ENCODE measurements around the gene LRP1B.

The LRP1B gene

DNA sequence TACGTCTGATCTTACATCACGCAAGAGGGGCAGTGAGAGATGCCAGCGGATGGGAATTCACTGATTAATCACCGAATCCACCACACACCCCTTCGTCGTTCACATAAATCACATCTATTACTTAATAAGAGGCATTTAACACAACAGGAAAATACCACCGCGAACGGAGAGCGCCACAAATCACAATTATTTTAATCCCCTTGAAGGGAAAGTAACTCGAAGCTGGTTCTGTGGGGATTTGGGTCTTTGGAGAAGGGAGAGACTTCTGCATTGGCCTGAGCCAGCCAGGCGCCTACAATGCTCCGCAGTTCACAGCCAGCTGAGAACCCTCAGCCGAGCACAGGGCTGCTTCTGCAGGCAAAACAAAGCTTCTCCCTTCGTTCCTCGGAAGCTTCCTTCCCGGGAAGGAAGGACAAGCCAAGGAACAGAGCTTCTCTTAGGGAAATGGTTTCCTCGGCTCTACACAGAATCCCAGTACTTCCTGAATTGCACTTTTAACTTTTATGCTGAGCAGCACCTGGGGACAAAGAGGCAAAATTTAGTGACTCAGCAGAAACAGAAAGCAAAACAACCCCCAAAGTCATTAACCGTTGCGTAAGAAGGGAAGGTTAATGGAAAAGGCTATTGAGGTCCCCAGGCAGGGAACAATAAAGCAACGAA lies at the start of gene LRP1B:
TSS of gene LRP1B (minus strand) at position 7 of the 660 bp plus-strand sequence. CDS start 287 bp downstream, outside the sequence.
- DNase-seq, result no peak

- DNase-seq, result no peak
Measured at GRCh38 chr2:142179686-142180085, 48.9 kb upstream of the LRP1B start.

DNA sequence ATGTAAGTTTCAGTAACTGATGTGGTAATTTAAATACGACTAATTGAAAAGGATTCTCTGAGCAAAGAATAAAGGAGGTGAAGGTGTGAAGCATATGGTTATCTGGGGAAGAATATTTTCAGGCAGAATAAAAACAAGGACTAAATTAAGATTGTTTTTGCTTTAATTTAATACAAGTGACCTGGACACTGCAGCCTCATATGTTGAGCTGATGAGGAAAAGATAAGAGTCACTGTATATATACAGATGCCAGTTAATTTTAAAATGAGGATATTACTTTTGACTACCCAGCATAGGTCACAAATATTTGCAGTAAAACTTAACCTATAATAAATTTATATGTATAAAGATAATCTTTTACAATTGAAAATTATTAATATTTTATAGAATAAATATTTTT lies 47.8 kb upstream of the LRP1B start:
- no peak for DNase-seq

GRCh38 chr2:142176941-142177340 lies 46.1 kb upstream of the LRP1B start:
- no peak for DNase-seq

- no peak for DNase-seq
Measured at GRCh38 chr2:142175813-142176338, 45.1 kb upstream of the LRP1B start.

- no peak for DNase-seq
Measured at GRCh38 chr2:142174176-142174575, 43.4 kb upstream of the LRP1B start.

DNA sequence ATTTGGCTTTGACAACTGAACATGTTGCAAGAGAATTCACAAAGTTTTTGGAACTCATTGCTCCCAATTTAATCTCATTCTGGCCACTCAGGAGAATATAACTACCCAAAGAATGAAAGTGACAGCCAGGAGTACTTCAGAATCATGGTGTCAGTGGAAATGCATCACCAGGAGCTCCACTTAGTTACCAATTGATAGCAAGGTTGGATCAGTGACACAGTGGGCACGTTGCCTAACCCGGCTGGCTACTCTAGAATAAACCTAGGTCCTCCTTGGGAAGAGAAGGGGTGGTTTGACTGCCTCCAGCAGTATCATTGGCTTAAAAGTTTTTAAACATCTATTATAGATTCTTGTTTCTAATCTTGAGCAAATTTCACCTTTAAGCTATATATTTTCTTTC lies 40.0 kb upstream of the LRP1B start:
- DNase-seq, result no peak

DNA sequence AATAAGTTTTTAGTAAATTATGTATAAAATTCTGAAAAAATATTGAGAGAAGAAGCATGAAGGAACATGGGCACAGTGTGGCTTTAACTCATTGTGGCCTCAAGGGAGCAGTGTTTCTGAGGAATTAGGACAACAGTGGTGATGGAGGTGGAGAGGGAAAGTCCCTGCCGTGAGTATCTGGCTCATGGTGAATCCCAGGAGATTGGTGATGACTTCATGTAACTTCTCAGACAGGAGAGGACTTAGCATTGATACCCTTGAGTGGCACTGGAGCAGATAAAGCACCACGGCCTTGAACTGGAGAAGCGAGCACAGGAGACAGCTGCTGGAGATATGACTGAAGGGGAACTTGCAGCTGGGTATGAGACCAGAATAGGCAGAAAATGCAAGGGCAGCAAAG lies 35.0 kb upstream of the LRP1B start:
- no peak for DNase-seq

DNA sequence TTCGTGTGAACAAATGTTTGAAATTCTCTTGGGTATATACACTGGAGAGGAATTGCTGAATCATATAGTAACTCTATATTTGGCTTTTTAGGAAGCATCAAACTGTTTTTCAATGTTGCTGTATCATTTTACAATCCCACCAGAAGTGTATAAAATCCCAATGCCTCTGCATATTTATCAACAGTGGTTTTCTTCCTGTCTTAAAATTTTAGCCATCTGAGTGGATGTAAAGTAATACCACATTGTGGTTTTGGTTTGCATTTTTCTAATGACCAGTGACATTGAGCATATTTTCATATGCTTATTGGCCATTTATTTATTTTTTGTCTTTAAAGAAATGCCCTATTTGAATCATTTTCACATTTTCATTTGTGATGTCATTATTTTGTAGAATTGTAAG lies 22.8 kb upstream of the LRP1B start:
- DNase-seq, result no peak

- DNase-seq, result no peak
Measured at GRCh38 chr2:142150453-142150852, 19.6 kb upstream of the LRP1B start.

DNA sequence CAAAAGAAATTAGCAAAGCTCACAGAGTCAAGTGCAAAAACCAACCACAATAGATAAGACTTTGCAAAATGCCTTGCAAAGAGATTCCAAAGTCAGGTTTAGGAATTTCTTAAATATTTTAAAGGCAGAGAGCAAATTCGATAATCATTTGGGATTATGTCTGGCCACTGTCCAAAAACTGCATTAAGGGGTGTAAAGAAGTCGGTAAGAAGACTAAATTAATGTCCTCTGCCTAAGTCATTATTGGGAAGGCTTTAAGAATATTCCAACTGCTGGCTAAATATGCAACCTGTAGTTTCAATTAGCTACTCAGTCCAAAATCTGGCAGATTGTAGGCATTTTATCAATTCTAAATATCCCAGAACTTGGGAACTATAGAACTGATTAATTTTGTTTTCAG lies 13.7 kb upstream of the LRP1B start:
- DNase-seq, result no peak

DNA sequence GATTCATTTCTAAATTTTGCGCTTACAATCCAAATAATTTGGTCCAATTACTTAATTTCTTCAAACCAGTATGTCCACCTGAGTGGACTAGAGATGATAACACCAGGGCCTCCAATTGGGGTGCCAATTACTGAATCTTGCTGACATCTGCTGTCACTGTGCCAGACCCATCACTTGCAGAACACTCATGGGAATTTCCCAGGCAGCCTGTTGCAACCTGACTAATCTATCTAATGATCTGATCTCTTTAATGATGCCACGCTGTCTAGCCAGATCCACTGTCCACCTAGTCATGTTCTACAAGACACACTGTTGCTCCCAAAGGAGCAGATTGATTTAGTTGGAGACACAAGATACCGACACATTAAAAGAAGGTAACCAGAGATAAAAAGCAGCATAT lies 11.8 kb upstream of the LRP1B start:
- no peak for DNase-seq

GRCh38 chr2:142140434-142140845 lies 9.6 kb upstream of the LRP1B start:
- DNase-seq, result no peak

- no peak for DNase-seq
Measured at GRCh38 chr2:142139384-142139783, 8.6 kb upstream of the LRP1B start.

DNA sequence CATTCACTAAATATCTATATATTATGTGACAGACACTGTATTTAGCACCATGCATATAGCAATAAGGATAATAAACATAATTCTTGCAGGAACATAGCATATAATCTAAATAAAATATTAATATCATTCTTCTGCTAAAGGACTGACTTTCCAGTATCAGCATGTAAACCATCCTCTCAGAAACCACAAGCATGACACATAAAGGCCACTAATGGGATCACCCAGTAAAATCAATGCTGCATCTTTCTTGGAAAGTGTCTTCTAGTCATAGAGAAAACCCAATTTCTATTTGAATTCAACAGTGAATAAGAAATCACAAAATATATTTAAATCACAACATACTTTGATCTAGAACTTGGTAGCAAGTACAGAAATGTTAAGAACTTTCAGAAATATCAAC lies 5.8 kb upstream of the LRP1B start:
- DNase-seq, result no peak

- DNase-seq, result no peak
Measured at GRCh38 chr2:142134911-142135310, 4.1 kb upstream of the LRP1B start.

DNA sequence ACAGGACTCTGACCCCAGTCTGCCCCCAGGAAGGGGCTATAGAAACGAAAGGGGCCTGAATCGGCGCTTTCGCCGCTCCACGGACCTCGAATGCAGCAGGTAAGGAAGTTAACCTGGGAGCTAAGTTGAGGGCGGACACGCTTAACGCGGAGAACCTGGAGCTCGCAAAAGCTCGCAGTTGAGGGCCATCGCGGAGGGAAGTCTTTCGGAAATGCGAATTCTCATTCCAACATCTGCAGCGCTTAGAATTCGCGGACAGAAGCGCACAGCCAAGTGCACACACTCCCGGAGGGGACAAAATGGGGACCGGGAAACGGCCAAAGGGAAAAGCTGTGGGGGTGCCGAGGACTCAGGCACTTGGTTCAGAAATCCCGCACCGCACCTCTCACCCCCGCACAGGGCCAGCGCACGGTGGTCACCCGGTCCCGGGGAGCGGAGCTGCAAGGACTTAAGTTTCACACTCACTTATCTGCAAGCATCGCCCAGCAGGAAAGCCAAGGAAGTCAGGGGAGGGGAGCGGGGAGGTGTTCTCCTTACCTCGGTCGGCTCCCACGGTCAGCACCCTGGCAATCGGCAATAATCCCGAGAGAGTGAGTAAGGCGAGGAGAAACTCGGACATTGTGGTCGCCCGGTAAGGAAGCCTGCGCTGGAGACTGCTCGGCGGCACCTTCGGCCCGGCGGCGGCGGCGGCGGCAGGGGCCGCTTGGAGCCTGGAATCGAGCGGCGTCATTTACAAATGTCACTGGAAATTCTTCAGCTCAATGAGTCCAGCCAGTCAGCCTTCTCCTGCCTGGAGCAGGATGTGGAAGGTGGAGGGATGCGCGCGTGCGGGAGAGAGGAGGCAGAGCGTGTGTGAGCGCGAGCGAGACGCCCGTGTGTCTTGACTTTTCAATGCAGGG lies 456 bp downstream of the LRP1B start:
- no peak for DNase-seq

DNA sequence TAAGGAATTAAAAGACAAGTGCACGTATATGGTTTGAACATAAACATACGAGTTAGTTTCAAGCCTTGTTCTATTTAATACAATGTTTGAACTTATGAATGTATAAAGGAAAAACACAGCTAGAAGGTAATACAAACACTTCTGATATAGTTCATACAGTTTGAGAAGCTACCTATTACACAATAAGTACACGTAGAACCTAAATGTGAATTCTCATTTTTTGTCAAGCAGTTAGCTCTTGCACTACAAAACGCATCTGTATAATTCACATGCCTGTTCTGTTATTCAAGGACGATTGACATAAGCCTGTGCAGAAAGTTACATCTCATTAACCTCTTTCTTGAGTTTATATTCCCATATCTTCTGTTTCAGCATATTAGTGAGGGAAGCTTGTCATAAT lies 2.7 kb downstream of the LRP1B start:
- DNase-seq, result no peak

DNA sequence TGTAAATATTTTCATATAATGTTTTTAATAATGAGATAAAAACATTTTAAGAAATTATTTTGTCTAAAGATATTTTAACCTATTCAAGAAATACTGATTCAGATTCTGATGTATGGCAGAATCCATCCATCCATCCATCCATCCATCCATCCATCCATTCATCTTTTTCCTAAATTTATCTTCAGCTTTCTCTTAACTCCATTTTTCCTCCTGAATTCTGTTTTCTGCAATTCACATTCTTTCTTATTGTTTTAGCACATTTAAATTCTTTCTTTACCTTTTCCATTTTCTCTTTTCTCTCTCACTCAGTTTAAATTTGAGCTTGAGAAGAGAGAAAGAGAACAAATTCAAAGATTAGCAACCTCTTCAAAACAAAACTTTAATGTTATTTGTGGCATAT lies 3.6 kb downstream of the LRP1B start:
- no peak for DNase-seq

- DNase-seq, result no peak
Measured at GRCh38 chr2:142124706-142125105, 6.1 kb downstream of the LRP1B start.

GRCh38 chr2:142119347-142119746 lies 11.5 kb downstream of the LRP1B start:
- no peak for DNase-seq

GRCh38 chr2:142112757-142113221 lies 18.0 kb downstream of the LRP1B start:
- no peak for DNase-seq

GRCh38 chr2:142104134-142104758 lies 26.6 kb downstream of the LRP1B start:
- DNase-seq, result no peak

DNA sequence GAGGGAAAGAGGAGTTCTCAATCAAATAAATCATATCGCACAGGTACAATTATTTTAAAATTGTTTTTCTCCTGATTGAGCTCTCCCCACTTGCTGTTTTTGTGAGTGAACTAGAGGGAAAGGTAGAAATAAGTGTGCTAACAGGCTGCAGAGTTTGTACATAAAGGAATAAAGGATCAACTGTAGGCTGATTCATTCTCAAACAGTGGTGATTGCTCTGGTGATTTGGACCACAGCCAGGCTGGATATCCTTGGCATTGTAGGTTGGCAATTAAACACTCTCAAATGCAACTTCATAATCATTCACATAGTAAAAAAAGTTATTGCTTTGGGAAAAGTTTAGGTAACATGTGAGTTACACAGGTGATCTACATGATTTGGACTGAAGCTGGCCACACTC lies 29.8 kb downstream of the LRP1B start:
- no peak for DNase-seq

Data from NCI-H2107 (cell line).